Body of pancreas (tissue), 4 donors: ENCODE results near the gene STRADA.

Source experiments
- CTCF ChIP-seq, 7 experiments: fragments of 450-650 bp in 4 of 7; fragments of 200-600 bp in 3 of 7; sonication (generic) in 3 of 7; IDR thresholded peaks; one replicate each; pipeline ENCODE4 v1.5.1; 2016 to 2019; ENCODE audit warnings: antibody characterized with exemption in 7 of 7
- POLR2A ChIP-seq, 3 donors: fragments of 450-650 bp; IDR thresholded peaks; one replicate each; pipeline ENCODE4 v1.6.1; 2016; ENCODE audit warnings: antibody characterized with exemption in 3 of 3, mild to moderate bottlenecking in 2 of 3

GRCh38 chr17:63694950-63695773 is 46.4 kb downstream of the STRADA start:
- TF ChIP-seq CTCF (IDR thresholded peaks at IDR 0.05), result no peak
- no peak for TF ChIP-seq POLR2A (IDR thresholded peaks at IDR 0.05)
